CD4-positive, CD25-positive, alpha-beta regulatory T cell (primary cell): ENCODE data around the gene TRIM56. TPM values are rescaled to one million over a fixed set of nuclear protein-coding genes. Genes with fewer than 3 reads are reported as not detected.
"Not testable (repeated sequence)": the region's sequence is repeated elsewhere in the genome, so short reads cannot be mapped to it uniquely, and the experiment has no call there.

Experiments
- ATAC-seq, 2 donors: fragments of 150-1000 bp; cut with Tn5 transposase; one replicate each; pipeline ENCODE4 v1.10.0; 2021; ENCODE audit warnings: low read depth in 2 of 2, moderate number of reproducible peaks in 2 of 2, moderate library complexity in 1 of 2
- DNase-seq, 3 donors: peaks; one replicate each; pipeline versions ENCODE4 v3.0.0 to v3.0.0-alpha.2; 2012 to 2022; ENCODE audit warnings: mixed read lengths in 1 of 3
- H3K27ac ChIP-seq: one replicate; pipeline ENCODE4 v1.7.0; 2013; ENCODE audit warnings: mild to moderate bottlenecking, low read length; ENCODE audit not compliant: insufficient read depth, poor library complexity, severe bottlenecking
- H3K27me3 ChIP-seq: one replicate; pipeline ENCODE4 v1.7.0; 2013; ENCODE audit warnings: low read length; ENCODE audit not compliant: control insufficient read depth, insufficient read depth
- H3K36me3 ChIP-seq: one replicate; pipeline ENCODE4 v1.7.0; 2013; ENCODE audit warnings: mild to moderate bottlenecking, low read length, moderate library complexity; ENCODE audit not compliant: control insufficient read depth, insufficient read depth
- H3K4me1 ChIP-seq: 2 replicates; pipeline ENCODE4 v1.7.0; 2013; ENCODE audit warnings: mild to moderate bottlenecking, low read length; ENCODE audit not compliant: insufficient read depth, control insufficient read depth, poor library complexity, severe bottlenecking
- H3K4me3 ChIP-seq: one replicate; pipeline ENCODE4 v1.7.0; 2013; ENCODE audit warnings: low read depth, mild to moderate bottlenecking, low read length, moderate library complexity
- H3K9me3 ChIP-seq, 2 experiments: 1 replicate in 1 of 2; 2 replicates in 1 of 2; pipeline ENCODE4 v1.7.0; 2013; ENCODE audit warnings: low read length in 2 of 2, mild to moderate bottlenecking in 1 of 2, moderate library complexity in 1 of 2; ENCODE audit not compliant: control insufficient read depth in 2 of 2
- H3K27ac Mint-ChIP-seq, 3 donors: one replicate each; pipeline ENCODE4 v1.8.0; 2020 to 2022; ENCODE audit warnings: mild to moderate bottlenecking in 3 of 3, mixed read lengths in 3 of 3, moderate library complexity in 2 of 3
- H3K27me3 Mint-ChIP-seq: one replicate; pipeline ENCODE4 v1.8.0; 2022; ENCODE audit warnings: mild to moderate bottlenecking, mixed read lengths
- H3K36me3 Mint-ChIP-seq: one replicate; pipeline ENCODE4 v1.8.0; 2020; ENCODE audit warnings: mixed read lengths
- H3K4me1 Mint-ChIP-seq, 4 donors: one replicate each; pipeline ENCODE4 v1.8.0; 2020 to 2022; ENCODE audit warnings: mixed read lengths in 4 of 4, mild to moderate bottlenecking in 1 of 4
- H3K4me3 Mint-ChIP-seq, 4 donors: one replicate each; pipeline ENCODE4 v1.8.0; 2020 to 2022; ENCODE audit warnings: mild to moderate bottlenecking in 4 of 4, mixed read lengths in 4 of 4, moderate library complexity in 3 of 4
- H3K9me3 Mint-ChIP-seq, 7 donors: one replicate each; pipeline ENCODE4 v1.8.0; 2020 to 2022; ENCODE audit warnings: mixed read lengths in 7 of 7, mild to moderate bottlenecking in 3 of 7, moderate library complexity in 2 of 7
- polyA plus RNA-seq, 4 donors: library from polyadenylated mRNA; unstranded; fragments of 300-500 nt; fragmentation: Illumina TruSeq; gene quantifications; one replicate each; pipeline ENCODE4 v1.2.3, GENCODE V29; 2021
- total RNA-seq: library from RNA; stranded (reverse); gene quantifications from one replicate; pipeline ENCODE4 v1.2.3, GENCODE V29; 2022

Gene TRIM56
- total and polyA plus RNA-seq, 5 donors from 2014 or later: 3.5 to 44.6 (median 7.3) TPM

DNA sequence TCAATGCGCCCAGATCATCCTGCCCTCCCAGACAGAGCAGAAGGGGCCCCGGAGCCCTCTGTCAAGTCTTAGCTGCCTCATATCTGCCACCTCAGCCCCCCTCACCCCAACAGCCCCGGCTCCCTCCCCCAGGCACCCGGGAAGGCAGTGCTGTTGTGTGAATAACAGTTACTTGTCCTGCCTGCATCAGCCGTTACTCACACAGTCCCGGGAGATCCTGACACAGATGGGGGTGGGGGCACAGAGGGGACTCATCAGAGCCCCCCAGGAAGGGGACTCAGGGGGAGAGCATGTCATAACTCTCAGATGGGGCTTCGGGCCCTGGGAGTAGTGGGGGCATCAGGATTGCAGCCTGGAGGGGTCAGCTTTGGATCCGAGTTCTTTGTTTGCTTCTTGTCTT lies 29.2 kb downstream of the TRIM56 start:
- no peaks in the 10 kb centered on the region for H3K4me1 ChIP-seq
- H3K4me1 Mint-ChIP-seq: no peaks in the 10 kb centered on the region
- H3K4me3 Mint-ChIP-seq: no peak overlapping the region
- ATAC-seq: no peak
- H3K27ac ChIP-seq: no peak overlapping the region
- no peaks in the 10 kb centered on the region for H3K9me3 ChIP-seq
- no peak overlapping the region for H3K4me3 ChIP-seq
- no peaks in the 10 kb centered on the region for H3K36me3 ChIP-seq
- peaks cover 12% of the 10 kb centered on the region for H3K27me3 Mint-ChIP-seq
- peaks cover 0 to 2% (median 0%) of the 10 kb centered on the region in 7 donors for H3K9me3 Mint-ChIP-seq
- no peak for DNase-seq
- no peaks in the 10 kb centered on the region for H3K27me3 ChIP-seq
- H3K36me3 Mint-ChIP-seq: no peaks in the 10 kb centered on the region
- H3K27ac Mint-ChIP-seq: no peak overlapping the region

- Mint-ChIP-seq H3K9me3 (peaks cover 0 to 5% (median 0%) of the 10 kb centered on the region in 7 donors), H3K36me3 (no peaks in the 10 kb centered on the region), H3K4me3 (no peak overlapping the region), H3K27me3 (peaks cover 9% of the 10 kb centered on the region), H3K27ac (no peak overlapping the region), H3K4me1 (no peaks in the 10 kb centered on the region)
- H3K27me3 ChIP-seq: no peaks in the 10 kb centered on the region
- no peaks in the 10 kb centered on the region for H3K9me3 ChIP-seq
- no peaks in the 10 kb centered on the region for H3K36me3 ChIP-seq
- ATAC-seq: no peak
- no peak overlapping the region for H3K27ac ChIP-seq
- DNase-seq: no peak
- no peaks in the 10 kb centered on the region for H3K4me1 ChIP-seq
- no peak overlapping the region for H3K4me3 ChIP-seq
These were observed 29.9 kb downstream of the TRIM56 start for GRCh38 chr7:101115215-101115614.

- no peak overlapping the region for H3K27ac ChIP-seq
- peaks cover 0 to 5% (median 0%) of the 10 kb centered on the region in 7 donors for H3K9me3 Mint-ChIP-seq
- no peaks in the 10 kb centered on the region for H3K36me3 ChIP-seq
- H3K4me3 ChIP-seq: no peak overlapping the region
- no peaks in the 10 kb centered on the region for H3K27me3 ChIP-seq
- no peak for ATAC-seq
- no peaks in the 10 kb centered on the region for H3K36me3 Mint-ChIP-seq
- peaks cover 19% of the 10 kb centered on the region for H3K27me3 Mint-ChIP-seq
- H3K9me3 ChIP-seq: no peaks in the 10 kb centered on the region
- DNase-seq: no peak
- H3K4me1 Mint-ChIP-seq: peaks cover 0 to under 1% (median 0%) of the 10 kb centered on the region in 4 donors
- H3K4me1 ChIP-seq: no peaks in the 10 kb centered on the region
- no peak overlapping the region for H3K4me3 Mint-ChIP-seq
- no peak overlapping the region for H3K27ac Mint-ChIP-seq
These were observed 31.6 kb downstream of the TRIM56 start for GRCh38 chr7:101116898-101117297.

- no peak overlapping the region for H3K27ac ChIP-seq
- Mint-ChIP-seq H3K9me3 (peaks cover 0 to 5% (median 0%) of the 10 kb centered on the region in 7 donors), H3K36me3 (no peaks in the 10 kb centered on the region), H3K27ac (no peak overlapping the region), H3K27me3 (peaks cover 30% of the 10 kb centered on the region), H3K4me3 (no peak overlapping the region), H3K4me1 (peaks cover 0 to 5% (median 0%) of the 10 kb centered on the region in 4 donors)
- no peaks in the 10 kb centered on the region for H3K36me3 ChIP-seq
- H3K9me3 ChIP-seq: no peaks in the 10 kb centered on the region
- ATAC-seq (no peak), DNase-seq (no peak)
- H3K27me3 ChIP-seq: peaks cover 6% of the 10 kb centered on the region
- H3K4me3 ChIP-seq: no peak overlapping the region
- no peaks in the 10 kb centered on the region for H3K4me1 ChIP-seq
These were observed 33.6 kb downstream of the TRIM56 start for GRCh38 chr7:101118856-101119255.

GRCh38 chr7:101119876-101120275 lies 34.6 kb downstream of the TRIM56 start:
- Mint-ChIP-seq H3K27me3 (peaks cover 36% of the 10 kb centered on the region), H3K36me3 (no peaks in the 10 kb centered on the region), H3K27ac (no peak overlapping the region), H3K9me3 (peaks cover 0 to 4% (median 0%) of the 10 kb centered on the region in 7 donors), H3K4me3 (no peak overlapping the region), H3K4me1 (peaks cover 0 to 5% (median 3%) of the 10 kb centered on the region in 4 donors)
- ATAC-seq: no peak
- H3K9me3 ChIP-seq: no peaks in the 10 kb centered on the region
- no peak for DNase-seq
- no peaks in the 10 kb centered on the region for H3K4me1 ChIP-seq
- H3K36me3 ChIP-seq: no peaks in the 10 kb centered on the region
- peaks cover 10% of the 10 kb centered on the region for H3K27me3 ChIP-seq
- no peak overlapping the region for H3K4me3 ChIP-seq
- H3K27ac ChIP-seq: no peak overlapping the region

- DNase-seq: no peak
- H3K4me1 Mint-ChIP-seq: peaks cover 0 to 5% (median 3%) of the 10 kb centered on the region in 4 donors
- H3K4me1 ChIP-seq: no peaks in the 10 kb centered on the region
- no peak overlapping the region for H3K4me3 ChIP-seq
- H3K27me3 ChIP-seq: peaks cover 10% of the 10 kb centered on the region
- no peak overlapping the region for H3K27ac Mint-ChIP-seq
- H3K27ac ChIP-seq: no peak overlapping the region
- no peaks in the 10 kb centered on the region for H3K36me3 Mint-ChIP-seq
- ATAC-seq: no peak
- H3K9me3 Mint-ChIP-seq: peaks cover 0 to 4% (median 0%) of the 10 kb centered on the region in 7 donors
- peaks cover 39% of the 10 kb centered on the region for H3K27me3 Mint-ChIP-seq
- H3K4me3 Mint-ChIP-seq: no peak overlapping the region
- H3K36me3 ChIP-seq: no peaks in the 10 kb centered on the region
- no peaks in the 10 kb centered on the region for H3K9me3 ChIP-seq
These were observed 35.0 kb downstream of the TRIM56 start for GRCh38 chr7:101120315-101120714.

GRCh38 chr7:101121631-101121990 lies 36.3 kb downstream of the TRIM56 start:
- Mint-ChIP-seq H3K4me1 (peaks cover 0 to 13% (median 7%) of the 10 kb centered on the region in 4 donors), H3K27me3 (peaks cover 45% of the 10 kb centered on the region)
- H3K9me3 ChIP-seq, ATAC-seq, H3K9me3 Mint-ChIP-seq, H3K27ac ChIP-seq, H3K27ac Mint-ChIP-seq, H3K4me3 Mint-ChIP-seq, DNase-seq, H3K4me3 ChIP-seq, H3K4me1 ChIP-seq, H3K36me3 Mint-ChIP-seq, H3K36me3 ChIP-seq: not testable (repeated sequence)
- peaks cover 12% of the 10 kb centered on the region for H3K27me3 ChIP-seq
